ENCODE measurements around the gene ABCC12.

ABCC12 gene

GRCh38 chr16:48115299-48115698, 40.5 kb downstream of the ABCC12 start:
- Histone ChIP-seq H3K27me3 (ENCODE audit: insufficient read depth, low read length) (no peaks in the 10 kb centered on the region), H3K4me1 (ENCODE audit: insufficient read depth, low read length) (no peaks in the 10 kb centered on the region), H3K9me3 (ENCODE audit: insufficient read depth, low read depth, low read length) (no peaks in the 10 kb centered on the region), H3K36me3 (ENCODE audit: insufficient read depth, low read length) (no peaks in the 10 kb centered on the region), H3K4me3 (ENCODE audit: low read length) (no peak overlapping the region), H3K9ac (ENCODE audit: low read depth, low read length) (no peak overlapping the region), H3K27ac (ENCODE audit: low read depth, low read length) (no peak overlapping the region)
- 94% methylated on average over 14 of the region's 14 CpGs for WGBS

GRCh38 chr16:48114410-48114809, 41.4 kb downstream of the ABCC12 start:
- Histone ChIP-seq H3K9me3 (ENCODE audit: insufficient read depth, low read depth, low read length) (no peaks in the 10 kb centered on the region), H3K27ac (ENCODE audit: low read depth, low read length) (no peak overlapping the region), H3K9ac (ENCODE audit: low read depth, low read length) (no peak overlapping the region), H3K4me3 (ENCODE audit: low read length) (no peak overlapping the region), H3K27me3 (ENCODE audit: insufficient read depth, low read length) (no peaks in the 10 kb centered on the region), H3K4me1 (ENCODE audit: insufficient read depth, low read length) (no peaks in the 10 kb centered on the region), H3K36me3 (ENCODE audit: insufficient read depth, low read length) (no peaks in the 10 kb centered on the region)
- 94% methylated on average over 7 of the region's 7 CpGs for WGBS

DNA sequence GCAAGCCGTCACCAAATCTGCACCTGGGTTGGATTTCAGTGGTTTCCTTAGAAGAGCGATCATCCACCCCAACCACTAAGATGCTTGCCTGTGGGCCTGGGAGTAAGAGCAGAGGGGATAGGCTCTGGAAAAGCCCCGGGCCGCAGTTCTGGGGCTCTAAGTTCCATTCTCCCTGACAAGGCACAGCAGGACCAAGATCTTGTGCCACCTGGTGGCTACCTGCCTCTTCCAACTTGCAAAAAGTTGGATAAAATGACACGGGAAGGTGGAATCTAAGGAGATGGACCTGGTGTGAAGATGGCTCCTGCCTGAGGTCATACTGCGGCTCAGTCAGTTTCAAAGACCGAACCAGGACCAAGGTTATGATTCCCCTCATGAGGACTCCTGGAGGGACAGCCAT, 42.3 kb downstream of the ABCC12 start:
- Histone ChIP-seq H3K36me3 (ENCODE audit: insufficient read depth, low read length) (no peaks in the 10 kb centered on the region), H3K9ac (ENCODE audit: low read depth, low read length) (no peak overlapping the region), H3K4me3 (ENCODE audit: low read length) (no peak overlapping the region), H3K4me1 (ENCODE audit: insufficient read depth, low read length) (no peaks in the 10 kb centered on the region), H3K9me3 (ENCODE audit: insufficient read depth, low read depth, low read length) (no peaks in the 10 kb centered on the region), H3K27ac (ENCODE audit: low read depth, low read length) (no peak overlapping the region), H3K27me3 (ENCODE audit: insufficient read depth, low read length) (no peaks in the 10 kb centered on the region)
- WGBS: 89% methylated on average over 6 of the region's 7 CpGs

DNA sequence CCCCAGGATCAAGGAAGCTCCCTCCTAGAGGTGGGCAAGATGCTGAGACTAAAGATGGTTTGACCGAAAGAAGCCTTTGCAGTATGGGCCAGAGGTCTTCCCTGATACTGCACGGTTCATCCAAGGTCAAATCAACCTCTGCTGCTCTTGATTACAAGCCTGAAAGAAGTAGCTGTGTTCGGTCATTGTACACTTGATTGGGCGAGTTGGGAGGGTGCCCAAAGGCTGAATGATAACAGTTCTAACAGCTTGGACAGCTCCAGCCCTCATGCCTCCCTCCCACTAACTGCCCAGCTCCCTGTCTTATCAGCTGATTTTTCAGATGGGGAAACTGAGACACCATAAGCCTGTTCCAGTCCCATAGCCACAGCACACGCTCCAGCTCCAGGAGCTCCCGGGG, 42.8 kb downstream of the ABCC12 start:
- 91% methylated on average over 6 of the region's 6 CpGs for WGBS
- Histone ChIP-seq H3K4me1 (ENCODE audit: insufficient read depth, low read length) (no peaks in the 10 kb centered on the region), H3K36me3 (ENCODE audit: insufficient read depth, low read length) (no peaks in the 10 kb centered on the region), H3K9me3 (ENCODE audit: insufficient read depth, low read depth, low read length) (no peaks in the 10 kb centered on the region), H3K9ac (ENCODE audit: low read depth, low read length) (no peak overlapping the region), H3K27ac (ENCODE audit: low read depth, low read length) (no peak overlapping the region), H3K4me3 (ENCODE audit: low read length) (no peak overlapping the region), H3K27me3 (ENCODE audit: insufficient read depth, low read length) (no peaks in the 10 kb centered on the region)

- Histone ChIP-seq H3K9ac (ENCODE audit: low read depth, low read length) (no peak overlapping the region), H3K4me3 (ENCODE audit: low read length) (no peak overlapping the region), H3K4me1 (ENCODE audit: insufficient read depth, low read length) (no peaks in the 10 kb centered on the region), H3K27ac (ENCODE audit: low read depth, low read length) (no peak overlapping the region), H3K27me3 (ENCODE audit: insufficient read depth, low read length) (no peaks in the 10 kb centered on the region), H3K36me3 (ENCODE audit: insufficient read depth, low read length) (no peaks in the 10 kb centered on the region), H3K9me3 (ENCODE audit: insufficient read depth, low read depth, low read length) (no peaks in the 10 kb centered on the region)
- WGBS: 93% methylated on average over 3 of the region's 3 CpGs
Measured at GRCh38 chr16:48112600-48112999, 43.2 kb downstream of the ABCC12 start.

DNA sequence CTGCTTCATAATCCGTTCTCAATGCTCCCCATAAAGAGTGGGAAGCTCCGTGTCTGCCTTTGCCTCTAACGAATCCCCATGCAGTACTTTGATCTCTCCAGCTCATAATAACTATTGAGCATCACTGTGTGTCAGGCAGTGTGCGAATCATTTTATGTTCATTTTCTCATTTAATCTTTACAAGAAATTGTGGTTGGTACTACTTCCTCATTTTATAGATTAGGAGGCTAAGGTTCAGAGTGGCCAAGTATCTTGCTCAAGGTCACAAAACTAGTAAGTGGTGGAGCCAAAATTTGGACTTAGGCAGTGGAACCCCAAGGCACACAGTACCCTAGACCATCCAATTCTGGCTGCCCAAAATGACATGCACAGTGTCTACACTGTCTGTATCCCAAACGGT, 44.8 kb downstream of the ABCC12 start:
- 95% methylated on average over 5 of the region's 5 CpGs for WGBS
- Histone ChIP-seq H3K9ac (ENCODE audit: low read depth, low read length) (no peak overlapping the region), H3K27me3 (ENCODE audit: insufficient read depth, low read length) (no peaks in the 10 kb centered on the region), H3K27ac (ENCODE audit: low read depth, low read length) (no peak overlapping the region), H3K9me3 (ENCODE audit: insufficient read depth, low read depth, low read length) (no peaks in the 10 kb centered on the region), H3K36me3 (ENCODE audit: insufficient read depth, low read length) (no peaks in the 10 kb centered on the region), H3K4me3 (ENCODE audit: low read length) (no peak overlapping the region), H3K4me1 (ENCODE audit: insufficient read depth, low read length) (no peaks in the 10 kb centered on the region)

DNA sequence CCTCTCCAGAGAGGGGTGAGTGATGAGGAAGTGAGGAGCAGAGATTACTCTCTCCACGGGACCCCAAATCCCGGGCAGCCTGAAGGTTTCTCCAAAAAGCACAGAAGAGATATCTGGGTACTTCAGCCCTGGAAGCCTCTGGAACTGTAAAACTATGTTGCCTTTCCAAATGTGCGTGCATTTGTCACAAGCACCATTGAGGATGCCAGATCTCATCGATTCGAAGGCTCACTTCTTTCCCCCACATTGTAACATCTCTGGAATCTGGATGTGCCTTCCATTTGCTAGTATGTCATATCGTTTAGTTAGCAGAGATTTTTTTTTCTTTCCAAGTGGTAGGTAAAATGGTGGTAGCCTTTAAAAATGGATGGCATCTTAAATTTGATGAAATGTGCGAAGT, 45.8 kb downstream of the ABCC12 start:
- Histone ChIP-seq H3K27ac (ENCODE audit: low read depth, low read length) (no peak overlapping the region), H3K27me3 (ENCODE audit: insufficient read depth, low read length) (no peaks in the 10 kb centered on the region), H3K4me3 (ENCODE audit: low read length) (no peak overlapping the region), H3K9me3 (ENCODE audit: insufficient read depth, low read depth, low read length) (no peaks in the 10 kb centered on the region), H3K36me3 (ENCODE audit: insufficient read depth, low read length) (no peaks in the 10 kb centered on the region), H3K9ac (ENCODE audit: low read depth, low read length) (no peak overlapping the region), H3K4me1 (ENCODE audit: insufficient read depth, low read length) (no peaks in the 10 kb centered on the region)
- WGBS: 95% methylated on average over 7 of the region's 7 CpGs

- H3K27ac ChIP-seq (ENCODE audit: low read depth, low read length): no peak overlapping the region
- no peaks in the 10 kb centered on the region for H3K4me1 ChIP-seq (ENCODE audit: insufficient read depth, low read length)
- H3K9ac ChIP-seq (ENCODE audit: low read depth, low read length): no peak overlapping the region
- H3K36me3 ChIP-seq (ENCODE audit: insufficient read depth, low read length): no peaks in the 10 kb centered on the region
- no peak overlapping the region for H3K4me3 ChIP-seq (ENCODE audit: low read length)
- H3K9me3 ChIP-seq (ENCODE audit: insufficient read depth, low read depth, low read length): no peaks in the 10 kb centered on the region
- no peaks in the 10 kb centered on the region for H3K27me3 ChIP-seq (ENCODE audit: insufficient read depth, low read length)
- WGBS: 84% methylated on average over 9 of the region's 9 CpGs
Measured at GRCh38 chr16:48109475-48109874, 46.3 kb downstream of the ABCC12 start.

DNA sequence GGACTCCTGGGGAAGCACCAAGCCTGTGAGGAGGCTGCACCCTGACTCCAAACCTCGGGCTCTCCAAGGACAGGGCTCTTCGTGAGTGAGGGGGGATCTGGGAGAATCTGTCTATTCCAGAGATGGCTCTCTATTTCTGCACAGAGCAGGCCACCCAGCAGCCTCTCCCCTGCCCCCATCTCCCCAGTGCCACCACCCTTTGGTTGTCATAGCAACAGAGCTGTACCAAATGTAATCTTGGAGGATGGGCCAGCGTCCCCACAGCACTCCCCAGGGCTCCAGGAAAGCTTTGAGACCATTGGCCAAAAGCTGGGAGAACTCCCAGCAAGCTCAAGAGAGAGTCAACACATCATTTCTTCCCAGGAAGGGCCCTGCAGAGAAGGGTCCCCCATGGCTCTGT, 49.3 kb downstream of the ABCC12 start:
- Histone ChIP-seq H3K9ac (ENCODE audit: low read depth, low read length) (no peak overlapping the region), H3K27me3 (ENCODE audit: insufficient read depth, low read length) (no peaks in the 10 kb centered on the region), H3K9me3 (ENCODE audit: insufficient read depth, low read depth, low read length) (no peaks in the 10 kb centered on the region), H3K36me3 (ENCODE audit: insufficient read depth, low read length) (no peaks in the 10 kb centered on the region), H3K4me1 (ENCODE audit: insufficient read depth, low read length) (no peaks in the 10 kb centered on the region), H3K27ac (ENCODE audit: low read depth, low read length) (no peak overlapping the region), H3K4me3 (ENCODE audit: low read length) (no peak overlapping the region)
- 84% methylated on average over 3 of the region's 3 CpGs for WGBS
